Suprapubic skin (tissue), 4 donors: Measurements from ENCODE around the gene SAT1. TPM values are rescaled to one million over a fixed set of nuclear protein-coding genes. Genes with fewer than 3 reads are reported as not detected.

Experiments
- DNase-seq, 2 donors: peaks; one replicate each; pipeline ENCODE4 v3.0.0-alpha.2; 2019; ENCODE audit warnings: low spot score in 2 of 2
- H3K27ac ChIP-seq: fragments of 200-600 bp; sonication (generic); one replicate; pipeline ENCODE4 v1.5.1; 2019
- H3K27me3 ChIP-seq: fragments of 200-600 bp; sonication (generic); one replicate; pipeline ENCODE4 v1.5.1; 2019
- H3K36me3 ChIP-seq: fragments of 200-600 bp; sonication (generic); one replicate; pipeline ENCODE4 v1.5.1; 2019
- H3K4me1 ChIP-seq: fragments of 200-600 bp; sonication (generic); one replicate; pipeline ENCODE4 v1.5.1; 2019
- H3K4me3 ChIP-seq: fragments of 200-600 bp; sonication (generic); one replicate; pipeline ENCODE4 v1.5.1; 2019; ENCODE audit warnings: mild to moderate bottlenecking
- H3K9me3 ChIP-seq: fragments of 200-600 bp; sonication (generic); one replicate; pipeline ENCODE4 v1.5.1; 2019
- EP300 ChIP-seq: sonication (generic); formaldehyde crosslinking; IDR thresholded peaks from one replicate; pipeline ENCODE4 v1.6.1; 2017; ENCODE audit warnings: antibody characterized with exemption
- POLR2A ChIP-seq, 2 donors: fragments of 450-650 bp; IDR thresholded peaks; one replicate each; pipeline ENCODE4 v1.6.1; 2017; ENCODE audit warnings: antibody characterized with exemption in 2 of 2, mild to moderate bottlenecking in 2 of 2, moderate library complexity in 2 of 2
- POLR2AphosphoS5 ChIP-seq, 3 donors: sonication (generic); formaldehyde crosslinking; IDR thresholded peaks; one replicate each; pipeline ENCODE4 v1.6.1; 2017; ENCODE audit warnings: antibody characterized with exemption in 3 of 3
- WGBS: methylation state at CpG from one replicate; pipeline ENCODE4 v1.1.5; 2018; 5-methylcytosine and 5-hydroxymethylcytosine counted together
- total RNA-seq, 4 donors: library from RNA; depleted of rRNA; stranded (reverse); fragments of >200 nt; gene quantifications; one replicate each; pipeline ENCODE4 v1.1.0, GENCODE V29; 2016
- TF ChIP-seq, protein P1 (sequence below), 2 donors: fragments of 200-600 bp in 1 of 2; fragments of 450-650 bp in 1 of 2; sonication (generic) in 1 of 2; IDR thresholded peaks; one replicate each; pipeline ENCODE4 v1.5.1; 2016 to 2019; ENCODE audit warnings: antibody characterized with exemption in 2 of 2, mild to moderate bottlenecking in 1 of 2, moderate library complexity in 1 of 2

SAT1 gene
- total RNA-seq, 4 donors from 2014 or later, result 131 to 357 (median 202) TPM

- Histone ChIP-seq H3K4me3 (no peak overlapping the region), H3K4me1 (peaks cover under 1% of the 10 kb centered on the region), H3K27ac (no peak overlapping the region), H3K36me3 (no peaks in the 10 kb centered on the region), H3K27me3 (no peaks in the 10 kb centered on the region), H3K9me3 (no peaks in the 10 kb centered on the region)
- 88% methylated on average over 2 of the region's 2 CpGs for WGBS
- TF ChIP-seq EP300 (no peak), POLR2A (IDR thresholded peaks at IDR 0.05) (no peak), POLR2AphosphoS5 (IDR thresholded peaks at IDR 0.05) (no peak)
- TF ChIP-seq, protein P1, sequence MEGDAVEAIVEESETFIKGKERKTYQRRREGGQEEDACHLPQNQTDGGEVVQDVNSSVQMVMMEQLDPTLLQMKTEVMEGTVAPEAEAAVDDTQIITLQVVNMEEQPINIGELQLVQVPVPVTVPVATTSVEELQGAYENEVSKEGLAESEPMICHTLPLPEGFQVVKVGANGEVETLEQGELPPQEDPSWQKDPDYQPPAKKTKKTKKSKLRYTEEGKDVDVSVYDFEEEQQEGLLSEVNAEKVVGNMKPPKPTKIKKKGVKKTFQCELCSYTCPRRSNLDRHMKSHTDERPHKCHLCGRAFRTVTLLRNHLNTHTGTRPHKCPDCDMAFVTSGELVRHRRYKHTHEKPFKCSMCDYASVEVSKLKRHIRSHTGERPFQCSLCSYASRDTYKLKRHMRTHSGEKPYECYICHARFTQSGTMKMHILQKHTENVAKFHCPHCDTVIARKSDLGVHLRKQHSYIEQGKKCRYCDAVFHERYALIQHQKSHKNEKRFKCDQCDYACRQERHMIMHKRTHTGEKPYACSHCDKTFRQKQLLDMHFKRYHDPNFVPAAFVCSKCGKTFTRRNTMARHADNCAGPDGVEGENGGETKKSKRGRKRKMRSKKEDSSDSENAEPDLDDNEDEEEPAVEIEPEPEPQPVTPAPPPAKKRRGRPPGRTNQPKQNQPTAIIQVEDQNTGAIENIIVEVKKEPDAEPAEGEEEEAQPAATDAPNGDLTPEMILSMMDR (IDR thresholded peaks at IDR 0.05), result no peak
- DNase-seq, result no peak
Observed at GRCh38 chrX:23787745-23788118, 4.8 kb downstream of the SAT1 start.

GRCh38 chrX:23788521-23788920 is 5.5 kb downstream of the SAT1 start:
- no peak for DNase-seq
- no peaks in the 10 kb centered on the region for H3K9me3 ChIP-seq
- H3K4me3 ChIP-seq, result no peak overlapping the region
- TF ChIP-seq POLR2A (IDR thresholded peaks at IDR 0.05), result no peak
- no peak for TF ChIP-seq POLR2AphosphoS5 (IDR thresholded peaks at IDR 0.05)
- TF ChIP-seq EP300, result no peak
- TF ChIP-seq, protein P1 (IDR thresholded peaks at IDR 0.05), result no peak
- H3K27ac ChIP-seq, result no peak overlapping the region
- H3K4me1 ChIP-seq, result no peaks in the 10 kb centered on the region
- no peaks in the 10 kb centered on the region for H3K36me3 ChIP-seq
- H3K27me3 ChIP-seq, result no peaks in the 10 kb centered on the region

GRCh38 chrX:23788946-23789345 is 6.0 kb downstream of the SAT1 start:
- no peaks in the 10 kb centered on the region for H3K4me1 ChIP-seq
- H3K4me3 ChIP-seq, result no peak overlapping the region
- H3K36me3 ChIP-seq, result no peaks in the 10 kb centered on the region
- H3K27ac ChIP-seq, result no peak overlapping the region
- no peak for DNase-seq
- no peaks in the 10 kb centered on the region for H3K9me3 ChIP-seq
- TF ChIP-seq, protein P1 (IDR thresholded peaks at IDR 0.05), result no peak
- TF ChIP-seq POLR2A (IDR thresholded peaks at IDR 0.05) (no peak), EP300 (no peak), POLR2AphosphoS5 (IDR thresholded peaks at IDR 0.05) (no peak)
- WGBS, result 69% methylated on average over 4 of the region's 4 CpGs
- no peaks in the 10 kb centered on the region for H3K27me3 ChIP-seq

DNA sequence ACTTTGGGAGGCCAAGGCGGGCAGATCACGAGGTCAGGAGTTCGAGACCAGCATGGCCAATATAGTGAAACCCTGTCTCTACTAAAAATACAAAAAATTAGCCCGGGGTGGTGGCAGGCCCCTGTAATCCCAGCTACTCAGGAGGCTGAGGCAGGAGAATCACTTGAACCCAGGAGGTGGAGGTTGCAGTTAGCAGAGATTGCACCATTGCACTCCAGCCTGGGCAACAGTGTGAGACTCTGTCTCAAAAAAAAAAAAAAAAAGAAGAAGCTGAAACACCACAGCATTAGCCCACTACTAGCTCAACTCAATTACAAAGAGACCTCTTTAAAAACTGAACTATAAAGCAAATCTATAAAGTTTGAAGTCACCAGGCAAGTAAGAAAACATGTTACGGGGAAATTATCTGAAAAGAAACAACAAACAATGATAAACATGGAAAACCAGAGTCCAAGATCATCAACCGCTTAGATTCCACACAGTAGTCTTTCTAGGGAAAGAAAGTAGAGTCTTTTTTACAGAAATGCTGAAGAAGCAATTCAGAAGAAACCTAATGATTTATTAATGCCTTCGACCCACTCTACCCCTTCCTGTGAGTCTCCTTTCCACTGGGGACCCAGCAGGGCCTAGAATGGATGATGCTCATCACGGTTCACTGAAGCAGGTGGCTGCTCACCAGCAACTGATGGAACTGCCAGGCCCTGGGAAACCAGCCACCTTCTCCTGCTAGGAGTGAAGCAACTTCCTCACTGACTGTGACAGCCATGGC is 6.6 kb downstream of the SAT1 start:
- H3K27me3 ChIP-seq, result no peaks in the 10 kb centered on the region
- no peaks in the 10 kb centered on the region for H3K4me1 ChIP-seq
- H3K9me3 ChIP-seq, result no peaks in the 10 kb centered on the region
- DNase-seq, result no peak
- TF ChIP-seq, protein P1 (IDR thresholded peaks at IDR 0.05), result no peak
- no peak for TF ChIP-seq POLR2AphosphoS5 (IDR thresholded peaks at IDR 0.05)
- no peak for TF ChIP-seq POLR2A (IDR thresholded peaks at IDR 0.05)
- no peak for TF ChIP-seq EP300
- H3K4me3 ChIP-seq, result no peak overlapping the region
- 90% methylated on average over 8 of the region's 8 CpGs for WGBS
- H3K27ac ChIP-seq, result no peak overlapping the region
- no peaks in the 10 kb centered on the region for H3K36me3 ChIP-seq

- H3K27ac ChIP-seq, result no peak overlapping the region
- no peak for DNase-seq
- no peak for TF ChIP-seq EP300
- no peak for TF ChIP-seq POLR2AphosphoS5 (IDR thresholded peaks at IDR 0.05)
- TF ChIP-seq POLR2A (IDR thresholded peaks at IDR 0.05), result no peak
- TF ChIP-seq, protein P1 (IDR thresholded peaks at IDR 0.05), result no peak
Observed at GRCh38 chrX:23790155-23790497, 7.2 kb downstream of the SAT1 start.

More at GRCh38 chrX:23790155-23790497, 7.2 kb downstream of the SAT1 start:
- 91% methylated on average over 11 of the region's 11 CpGs for WGBS
- Histone ChIP-seq H3K36me3 (no peaks in the 10 kb centered on the region), H3K9me3 (no peaks in the 10 kb centered on the region), H3K27me3 (no peaks in the 10 kb centered on the region), H3K4me3 (no peak overlapping the region), H3K4me1 (no peaks in the 10 kb centered on the region)
